ENCODE data around the gene TK1.

Gene TK1

DNA sequence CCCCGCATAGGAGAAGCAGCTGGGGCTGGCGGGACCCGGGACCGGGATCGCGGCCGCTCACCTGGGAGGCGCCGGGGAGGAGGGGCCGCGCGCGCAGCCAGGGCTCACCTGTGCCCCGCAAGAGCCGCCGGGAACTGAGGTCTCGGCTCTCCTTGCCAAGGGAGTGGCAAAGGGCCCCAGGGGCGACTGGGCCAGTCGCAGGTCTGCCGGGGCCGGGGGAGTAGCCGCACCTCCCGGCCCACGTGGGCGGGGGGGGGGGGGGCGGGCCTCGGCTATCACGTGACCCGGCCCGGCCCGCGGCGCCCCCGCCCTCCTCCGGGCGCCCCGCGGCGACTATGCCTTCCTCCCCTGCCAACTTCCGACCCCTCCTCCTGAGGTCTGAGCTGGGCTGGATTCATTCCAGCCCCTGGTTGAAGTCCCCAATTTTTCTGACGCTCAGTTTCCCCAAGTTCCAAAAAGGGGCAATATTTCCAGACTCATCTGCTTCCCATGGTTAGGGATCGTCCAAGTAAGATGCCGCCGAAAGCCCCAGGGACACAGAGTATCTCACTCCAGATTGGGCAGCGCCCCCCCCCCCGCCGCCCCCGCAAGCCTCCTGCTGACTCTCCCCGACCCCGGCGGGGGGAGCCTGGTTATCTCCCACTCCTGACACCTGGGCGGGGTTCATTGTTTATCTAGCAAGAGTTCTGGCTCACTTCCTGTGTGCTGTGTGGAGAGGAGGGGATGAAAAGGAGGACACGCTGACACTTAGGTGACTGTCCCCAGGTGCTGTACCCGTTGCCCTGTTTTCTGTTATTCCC, 58.1 kb downstream of the TK1 start, which contains the start of gene TMC6:
Gene TMC6 (minus strand): TSS at position 205 of the 800 bp plus-strand sequence. CDS start 1,923 bp downstream, outside the sequence.
- Histone ChIP-seq H3K27ac (ENCODE audit: low read depth, low read length) (peak within 1 kb of the TSS; percentile 80), H3K27me3 (ENCODE audit: control insufficient read depth in 1 of 2, insufficient read depth in 2 of 2, low read length in 2 of 2) (no peaks in the 10 kb centered on the region), H3K4me1 (ENCODE audit: control insufficient read depth in 1 of 2, insufficient read depth in 2 of 2, low read length in 2 of 2) (peaks cover 35 to 74% of the 10 kb centered on the region in 2 donors), H3K36me3 (ENCODE audit: control insufficient read depth in 1 of 2, insufficient read depth in 2 of 2, low read length in 2 of 2) (peaks cover 0 to 4% of the 10 kb centered on the region in 2 donors), H3K4me3 (ENCODE audit: low read depth in 1 of 2, low read length in 2 of 2) (peak within 1 kb of the TSS; percentile 79 to 85), H3K9ac (ENCODE audit: low read depth in 1 of 2, low read length in 2 of 2) (peak within 1 kb of the TSS; percentile 79 to 84), H3K9me3 (ENCODE audit: control insufficient read depth in 1 of 2, low read length in 2 of 2) (no peaks in the 10 kb centered on the region)

- no peaks in the 10 kb centered on the region for H3K27me3 ChIP-seq (ENCODE audit: control insufficient read depth in 1 of 2, insufficient read depth in 2 of 2, low read length in 2 of 2)
These were observed 58.8 kb downstream of the TK1 start for GRCh38 chr17:78127888-78128550.

DNA sequence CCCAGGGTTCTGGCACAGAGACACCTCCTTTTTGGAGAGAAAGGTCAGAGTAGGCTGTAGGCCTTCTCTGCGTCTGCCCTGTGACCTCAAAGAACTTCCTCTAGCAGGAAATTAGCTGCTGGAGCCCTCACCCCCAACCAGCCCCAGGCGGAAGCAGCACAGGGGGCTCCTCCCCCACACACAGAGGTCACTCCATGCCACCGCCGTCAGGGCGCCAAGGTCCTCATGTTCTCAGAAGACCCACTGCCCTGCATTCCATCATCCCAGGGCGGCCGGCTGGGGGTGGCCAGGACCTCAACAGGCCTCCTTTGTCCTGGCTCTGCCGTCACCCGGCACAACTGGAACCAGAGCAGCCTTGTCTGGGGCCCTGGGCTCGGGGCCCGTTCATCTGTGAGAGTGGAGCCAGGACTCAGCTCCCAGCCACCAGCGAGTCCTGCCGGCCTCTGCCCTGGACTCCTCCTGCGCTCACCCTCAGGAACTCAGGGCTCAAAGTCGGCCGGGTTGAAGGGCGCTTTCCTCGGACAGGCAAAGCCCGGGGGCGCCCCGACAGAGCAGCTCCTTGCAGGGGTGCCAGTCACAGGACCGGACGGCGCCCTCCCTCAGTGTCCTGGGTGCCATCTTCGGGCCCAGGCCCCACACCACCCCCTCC, 59.5 kb downstream of the TK1 start:
- H3K27me3 ChIP-seq (ENCODE audit: control insufficient read depth in 1 of 2, insufficient read depth in 2 of 2, low read length in 2 of 2): no peaks in the 10 kb centered on the region
- peaks cover 0 to 17% of the 10 kb centered on the region in 2 donors for H3K36me3 ChIP-seq (ENCODE audit: control insufficient read depth in 1 of 2, insufficient read depth in 2 of 2, low read length in 2 of 2)
- H3K4me1 ChIP-seq (ENCODE audit: control insufficient read depth in 1 of 2, insufficient read depth in 2 of 2, low read length in 2 of 2): peaks cover 30 to 66% of the 10 kb centered on the region in 2 donors
- peak overlapping the region; percentile 79 to 84 for H3K9ac ChIP-seq (ENCODE audit: low read depth in 1 of 2, low read length in 2 of 2)
- peak overlapping the region; percentile 79 to 85 for H3K4me3 ChIP-seq (ENCODE audit: low read depth in 1 of 2, low read length in 2 of 2)
- peak overlapping the region; percentile 80 for H3K27ac ChIP-seq (ENCODE audit: low read depth, low read length)
- no peaks in the 10 kb centered on the region for H3K9me3 ChIP-seq (ENCODE audit: control insufficient read depth in 1 of 2, low read length in 2 of 2)

More at GRCh38 chr17:78127888-78128550, 58.8 kb downstream of the TK1 start:
- peaks cover 0 to 11% of the 10 kb centered on the region in 2 donors for H3K36me3 ChIP-seq (ENCODE audit: control insufficient read depth in 1 of 2, insufficient read depth in 2 of 2, low read length in 2 of 2)
- peak overlapping the region; percentile 80 for H3K27ac ChIP-seq (ENCODE audit: low read depth, low read length)
- H3K9me3 ChIP-seq (ENCODE audit: control insufficient read depth in 1 of 2, low read length in 2 of 2): no peaks in the 10 kb centered on the region
- H3K4me1 ChIP-seq (ENCODE audit: control insufficient read depth in 1 of 2, insufficient read depth in 2 of 2, low read length in 2 of 2): peaks cover 35 to 67% of the 10 kb centered on the region in 2 donors
- H3K4me3 ChIP-seq (ENCODE audit: low read depth in 1 of 2, low read length in 2 of 2): peak overlapping the region; percentile 79 to 85
- peak overlapping the region; percentile 79 to 84 for H3K9ac ChIP-seq (ENCODE audit: low read depth in 1 of 2, low read length in 2 of 2)

- peaks cover 0 to 22% of the 10 kb centered on the region in 2 donors for H3K36me3 ChIP-seq (ENCODE audit: control insufficient read depth in 1 of 2, insufficient read depth in 2 of 2, low read length in 2 of 2)
- no peaks in the 10 kb centered on the region for H3K9me3 ChIP-seq (ENCODE audit: control insufficient read depth in 1 of 2, low read length in 2 of 2)
- peak overlapping the region; percentile 79 to 84 for H3K9ac ChIP-seq (ENCODE audit: low read depth in 1 of 2, low read length in 2 of 2)
- peaks cover 30 to 68% of the 10 kb centered on the region in 2 donors for H3K4me1 ChIP-seq (ENCODE audit: control insufficient read depth in 1 of 2, insufficient read depth in 2 of 2, low read length in 2 of 2)
- peak overlapping the region; percentile 79 to 85 for H3K4me3 ChIP-seq (ENCODE audit: low read depth in 1 of 2, low read length in 2 of 2)
- no peaks in the 10 kb centered on the region for H3K27me3 ChIP-seq (ENCODE audit: control insufficient read depth in 1 of 2, insufficient read depth in 2 of 2, low read length in 2 of 2)
- H3K27ac ChIP-seq (ENCODE audit: low read depth, low read length): peak overlapping the region; percentile 80
These were observed 60.0 kb downstream of the TK1 start for GRCh38 chr17:78126895-78127238.

GRCh38 chr17:78125976-78126894, 60.6 kb downstream of the TK1 start:
- Histone ChIP-seq H3K27me3 (ENCODE audit: control insufficient read depth in 1 of 2, insufficient read depth in 2 of 2, low read length in 2 of 2) (no peaks in the 10 kb centered on the region), H3K9me3 (ENCODE audit: control insufficient read depth in 1 of 2, low read length in 2 of 2) (no peaks in the 10 kb centered on the region), H3K4me3 (ENCODE audit: low read depth in 1 of 2, low read length in 2 of 2) (peak overlapping the region; percentile 36 to 85), H3K27ac (ENCODE audit: low read depth, low read length) (no peak overlapping the region), H3K36me3 (ENCODE audit: control insufficient read depth in 1 of 2, insufficient read depth in 2 of 2, low read length in 2 of 2) (peaks cover 0 to 25% of the 10 kb centered on the region in 2 donors), H3K4me1 (ENCODE audit: control insufficient read depth in 1 of 2, insufficient read depth in 2 of 2, low read length in 2 of 2) (peaks cover 30 to 74% of the 10 kb centered on the region in 2 donors), H3K9ac (ENCODE audit: low read depth in 1 of 2, low read length in 2 of 2) (peak overlapping the region in 1 of 2 donors; percentile 79)

- Histone ChIP-seq H3K36me3 (ENCODE audit: control insufficient read depth in 1 of 2, insufficient read depth in 2 of 2, low read length in 2 of 2) (peaks cover 0 to 32% of the 10 kb centered on the region in 2 donors), H3K9ac (ENCODE audit: low read depth in 1 of 2, low read length in 2 of 2) (no peak overlapping the region), H3K27ac (ENCODE audit: low read depth, low read length) (no peak overlapping the region), H3K9me3 (ENCODE audit: control insufficient read depth in 1 of 2, low read length in 2 of 2) (no peaks in the 10 kb centered on the region), H3K4me1 (ENCODE audit: control insufficient read depth in 1 of 2, insufficient read depth in 2 of 2, low read length in 2 of 2) (peaks cover 26 to 69% of the 10 kb centered on the region in 2 donors), H3K4me3 (ENCODE audit: low read depth in 1 of 2, low read length in 2 of 2) (no peak overlapping the region), H3K27me3 (ENCODE audit: control insufficient read depth in 1 of 2, insufficient read depth in 2 of 2, low read length in 2 of 2) (no peaks in the 10 kb centered on the region)
These were observed 61.5 kb downstream of the TK1 start for GRCh38 chr17:78125138-78125913.

- Histone ChIP-seq H3K4me1 (ENCODE audit: control insufficient read depth in 1 of 2, insufficient read depth in 2 of 2, low read length in 2 of 2) (peaks cover 21 to 63% of the 10 kb centered on the region in 2 donors), H3K36me3 (ENCODE audit: control insufficient read depth in 1 of 2, insufficient read depth in 2 of 2, low read length in 2 of 2) (peaks cover 0 to 34% of the 10 kb centered on the region in 2 donors), H3K9me3 (ENCODE audit: control insufficient read depth in 1 of 2, low read length in 2 of 2) (no peaks in the 10 kb centered on the region), H3K9ac (ENCODE audit: low read depth in 1 of 2, low read length in 2 of 2) (no peak overlapping the region), H3K27me3 (ENCODE audit: control insufficient read depth in 1 of 2, insufficient read depth in 2 of 2, low read length in 2 of 2) (no peaks in the 10 kb centered on the region), H3K4me3 (ENCODE audit: low read depth in 1 of 2, low read length in 2 of 2) (no peak overlapping the region), H3K27ac (ENCODE audit: low read depth, low read length) (peak overlapping the region; percentile 32)
These were observed 62.1 kb downstream of the TK1 start for GRCh38 chr17:78124836-78125137.

Measured in duodenal mucosa (tissue), 2 donors.